ES-I3 (cell line): ENCODE results near the gene SLC36A3.

Experiments
- H3K36me3 ChIP-seq: 2 replicates; pipeline ENCODE4 v1.6.1; 2013; ENCODE audit warnings: mild to moderate bottlenecking, low read length, control low read depth, moderate library complexity; ENCODE audit not compliant: insufficient read depth
- H3K4me1 ChIP-seq: 2 replicates; pipeline ENCODE4 v1.6.1; 2013; ENCODE audit warnings: mild to moderate bottlenecking, control low read depth, low read length; ENCODE audit not compliant: insufficient read depth
- H3K9ac ChIP-seq: 2 replicates; pipeline ENCODE4 v1.6.1; 2013; ENCODE audit warnings: low read depth, mild to moderate bottlenecking, low read length, moderate library complexity
- H3K9me3 ChIP-seq: 2 replicates; pipeline ENCODE4 v1.6.1; 2013; ENCODE audit warnings: mild to moderate bottlenecking, low read length, moderate library complexity; ENCODE audit not compliant: control insufficient read depth, insufficient read depth

The SLC36A3 gene

DNA sequence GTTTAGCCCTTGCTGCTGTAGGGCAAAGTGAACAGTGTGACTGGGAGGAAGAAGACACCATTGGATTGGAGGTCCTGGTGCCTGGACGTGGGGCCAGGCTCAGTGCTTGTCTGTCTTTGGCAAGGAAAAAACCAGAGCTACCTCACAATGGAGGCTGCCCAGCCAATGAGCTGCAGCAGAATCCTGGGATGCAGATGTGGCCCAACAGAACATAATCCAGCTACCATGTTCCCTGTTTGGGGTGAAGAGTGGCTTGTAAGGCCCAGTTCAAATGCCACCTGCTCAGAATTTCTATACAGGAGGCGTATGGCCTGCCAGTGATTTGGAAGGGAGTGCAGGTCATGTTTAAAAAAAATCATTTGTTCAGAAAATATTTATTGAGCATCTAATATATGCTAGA is at the start of gene SLC36A3:
Gene SLC36A3 (minus strand): TSS at position 101 of the 400 bp plus-strand sequence. CDS start 412 bp downstream, outside the sequence.
- Histone ChIP-seq H3K4me1 (peaks cover under 1% of the 10 kb centered on the region; the same call in 1 of the 2 replicates), H3K9me3 (no peaks in the 10 kb centered on the region), H3K9ac (no peak within 1 kb of the TSS), H3K36me3 (no peaks in the 10 kb centered on the region)

- Histone ChIP-seq H3K36me3 (no peaks in the 10 kb centered on the region), H3K9me3 (no peaks in the 10 kb centered on the region), H3K9ac (no peak overlapping the region), H3K4me1 (no peaks in the 10 kb centered on the region)
Measured at GRCh38 chr5:151351671-151352070, 48.1 kb upstream of the SLC36A3 start.

DNA sequence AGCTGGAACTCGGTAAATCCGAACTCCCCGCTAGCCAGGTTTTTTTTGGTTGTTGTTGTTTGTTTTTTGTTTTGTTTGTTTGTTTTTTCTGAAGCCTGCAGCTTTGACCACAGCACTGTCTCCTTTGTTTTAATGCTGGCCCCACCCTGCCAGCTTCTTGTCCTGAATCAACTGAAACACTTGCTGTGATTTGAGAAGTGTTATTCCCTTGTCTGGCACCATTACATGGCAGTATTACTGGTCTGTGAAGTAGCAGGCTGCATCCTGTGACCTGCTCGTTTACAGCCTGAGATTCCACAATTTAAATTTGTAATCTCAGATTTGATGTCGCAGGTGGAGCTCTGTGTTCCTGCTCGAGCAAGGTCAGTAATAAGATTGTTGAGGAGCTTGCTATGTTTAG is 45.2 kb upstream of the SLC36A3 start:
- H3K9ac ChIP-seq: no peak overlapping the region

DNA sequence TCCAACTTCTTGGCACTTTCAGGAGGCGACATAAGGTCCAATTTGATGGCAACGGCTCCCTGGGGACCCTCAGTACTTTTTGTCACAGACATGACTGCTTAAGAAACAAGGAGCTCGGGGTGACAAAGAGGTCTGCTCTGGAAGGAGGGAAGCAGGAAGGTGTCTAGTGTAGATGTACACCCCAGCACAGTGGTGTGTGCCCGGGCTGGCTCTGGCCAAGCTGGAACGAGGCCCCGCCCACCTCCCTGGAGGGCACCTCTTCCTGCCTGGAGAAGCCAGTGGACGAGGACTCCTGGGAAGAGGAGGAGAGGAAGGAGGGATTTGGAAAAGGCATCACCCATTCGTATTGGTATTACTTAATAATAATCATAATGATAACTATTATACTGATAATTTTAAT is 43.8 kb upstream of the SLC36A3 start, which contains the start of gene SLC36A2:
Gene SLC36A2 (minus strand): TSS at position 191 of the 400 bp plus-strand sequence. CDS start 99 bp downstream, at position 92.
- no peak within 1 kb of the TSS for H3K9ac ChIP-seq
- no peaks in the 10 kb centered on the region for H3K4me1 ChIP-seq
- no peaks in the 10 kb centered on the region for H3K9me3 ChIP-seq
- H3K36me3 ChIP-seq: no peaks in the 10 kb centered on the region

More for the DNA sequence above, 45.2 kb upstream of the SLC36A3 start:
- Histone ChIP-seq H3K36me3 (no peaks in the 10 kb centered on the region), H3K9me3 (no peaks in the 10 kb centered on the region), H3K4me1 (no peaks in the 10 kb centered on the region)

GRCh38 chr5:151345808-151346478 is 42.4 kb upstream of the SLC36A3 start:
- no peaks in the 10 kb centered on the region for H3K9me3 ChIP-seq
- no peaks in the 10 kb centered on the region for H3K4me1 ChIP-seq
- H3K9ac ChIP-seq: no peak overlapping the region
- H3K36me3 ChIP-seq: no peaks in the 10 kb centered on the region

- Histone ChIP-seq H3K36me3 (no peaks in the 10 kb centered on the region), H3K4me1 (no peaks in the 10 kb centered on the region), H3K9me3 (no peaks in the 10 kb centered on the region), H3K9ac (no peak overlapping the region)
Measured at GRCh38 chr5:151345187-151345807, 41.7 kb upstream of the SLC36A3 start.

DNA sequence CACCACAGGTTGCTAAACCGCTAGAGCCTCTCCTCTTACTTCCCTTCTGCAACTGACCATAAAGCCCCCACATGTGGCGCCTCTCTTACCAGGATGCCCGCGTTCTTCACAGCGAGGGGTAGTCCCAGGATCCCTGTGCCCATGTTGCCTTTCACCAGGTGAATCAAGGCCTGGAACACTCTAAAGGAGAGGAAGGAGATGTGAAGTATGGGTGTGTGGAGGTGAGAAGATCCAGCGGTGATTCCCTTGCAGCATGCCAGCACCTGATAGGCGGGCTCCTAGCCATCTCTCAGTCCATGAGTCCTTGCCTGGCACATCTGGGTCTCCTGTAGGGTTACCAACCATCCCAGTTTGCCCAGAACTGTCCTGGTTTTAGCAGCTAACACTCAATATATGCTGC is 40.5 kb upstream of the SLC36A3 start:
- Histone ChIP-seq H3K4me1 (no peaks in the 10 kb centered on the region), H3K9ac (no peak overlapping the region), H3K9me3 (no peaks in the 10 kb centered on the region), H3K36me3 (no peaks in the 10 kb centered on the region)

DNA sequence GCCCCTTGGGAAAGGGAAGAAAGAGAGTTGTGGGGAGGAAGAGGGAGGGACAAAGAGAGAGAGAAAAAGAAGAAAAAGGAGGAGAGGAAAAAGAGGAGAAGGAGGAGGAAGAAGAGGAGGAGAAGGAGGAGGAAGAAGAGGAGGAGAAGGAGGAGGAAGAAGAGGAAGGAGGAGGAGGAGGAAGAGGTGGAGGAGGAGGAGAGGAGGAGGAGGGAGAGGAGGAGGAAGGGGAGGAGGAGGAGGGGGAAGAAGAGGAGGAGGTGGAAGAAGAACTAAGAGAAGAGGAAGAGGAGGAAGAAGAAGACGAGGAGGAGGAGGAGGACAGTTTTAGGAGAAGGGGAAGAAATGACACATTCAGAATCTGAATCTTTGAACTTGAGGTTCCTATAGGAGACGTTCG is 36.4 kb upstream of the SLC36A3 start:
- Histone ChIP-seq H3K4me1 (no peaks in the 10 kb centered on the region), H3K9me3 (no peaks in the 10 kb centered on the region), H3K36me3 (no peaks in the 10 kb centered on the region), H3K9ac (no peak overlapping the region)

DNA sequence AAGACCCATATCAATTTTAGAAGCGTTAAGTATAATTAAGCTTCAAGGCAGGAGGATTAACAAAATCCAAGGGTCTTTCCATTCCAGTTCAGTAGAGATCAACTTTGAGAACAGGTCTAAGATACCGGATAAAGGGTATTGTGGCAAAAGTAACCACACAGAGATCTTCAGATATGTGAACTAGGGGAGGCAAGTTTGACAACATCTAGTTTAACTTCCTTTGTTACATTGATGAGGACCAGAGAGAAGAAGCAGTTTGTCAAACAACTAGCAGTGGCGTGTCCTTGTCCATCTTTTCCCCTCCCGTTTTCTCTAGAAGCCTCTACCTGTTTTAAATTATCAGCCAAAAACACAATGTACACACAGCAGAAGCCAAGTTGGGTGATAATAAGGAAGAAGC is 35.2 kb upstream of the SLC36A3 start:
- Histone ChIP-seq H3K9me3 (no peaks in the 10 kb centered on the region), H3K36me3 (no peaks in the 10 kb centered on the region), H3K9ac (no peak overlapping the region), H3K4me1 (no peaks in the 10 kb centered on the region)

- no peak overlapping the region for H3K9ac ChIP-seq
- H3K4me1 ChIP-seq: no peaks in the 10 kb centered on the region
- H3K9me3 ChIP-seq: no peaks in the 10 kb centered on the region
Measured at GRCh38 chr5:151332857-151333256, 29.3 kb upstream of the SLC36A3 start.

DNA sequence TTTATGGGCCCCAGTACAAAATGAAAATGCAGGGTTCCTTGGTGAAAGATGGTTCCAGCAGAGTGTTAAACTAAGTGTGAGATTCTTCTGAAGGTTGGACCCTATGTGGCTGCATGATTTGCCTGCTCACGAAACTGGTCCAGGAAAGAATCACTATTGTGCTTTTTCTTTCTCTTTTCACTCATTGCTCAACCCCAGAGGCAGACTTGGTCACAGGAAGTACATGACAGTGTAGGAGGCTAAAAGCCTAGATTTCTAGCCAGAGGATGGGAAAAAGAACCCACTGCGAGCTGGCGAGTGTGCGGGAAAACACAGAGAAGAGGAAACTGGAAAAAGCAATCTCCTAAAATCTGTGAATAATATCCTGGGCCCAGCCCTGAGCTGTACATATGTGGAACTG is 25.2 kb upstream of the SLC36A3 start:
- H3K36me3 ChIP-seq: no peaks in the 10 kb centered on the region
- no peak overlapping the region for H3K9ac ChIP-seq
- no peaks in the 10 kb centered on the region for H3K9me3 ChIP-seq
- H3K4me1 ChIP-seq: no peaks in the 10 kb centered on the region

More at GRCh38 chr5:151332857-151333256, 29.3 kb upstream of the SLC36A3 start:
- H3K36me3 ChIP-seq: no peaks in the 10 kb centered on the region

GRCh38 chr5:151327585-151327984 is 24.0 kb upstream of the SLC36A3 start:
- H3K9me3 ChIP-seq: no peaks in the 10 kb centered on the region
- H3K9ac ChIP-seq: no peak overlapping the region
- H3K36me3 ChIP-seq: no peaks in the 10 kb centered on the region
- H3K4me1 ChIP-seq: no peaks in the 10 kb centered on the region

DNA sequence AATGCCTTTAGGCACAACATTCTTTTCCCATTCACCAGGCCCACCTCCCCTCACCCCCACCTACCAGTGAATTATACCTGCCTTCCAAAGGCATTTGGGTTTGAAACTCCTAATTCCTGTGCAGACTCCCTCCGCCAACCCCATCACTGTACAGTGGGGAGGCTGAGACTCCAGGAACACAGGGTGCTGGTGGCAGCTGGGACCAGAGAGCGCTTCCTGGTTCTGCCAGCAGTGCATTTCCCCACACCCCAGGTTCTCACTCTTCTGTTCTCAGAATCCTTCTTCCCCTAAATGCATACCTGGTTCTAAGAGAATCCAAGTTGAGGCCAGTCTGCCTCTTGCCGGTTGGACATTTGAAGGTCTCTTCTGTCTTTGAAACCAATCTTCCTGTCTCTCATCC is 22.7 kb upstream of the SLC36A3 start:
- no peaks in the 10 kb centered on the region for H3K36me3 ChIP-seq
- no peak overlapping the region for H3K9ac ChIP-seq
- no peaks in the 10 kb centered on the region for H3K4me1 ChIP-seq
- no peaks in the 10 kb centered on the region for H3K9me3 ChIP-seq

- H3K9me3 ChIP-seq: no peaks in the 10 kb centered on the region
- H3K9ac ChIP-seq: no peak overlapping the region
- H3K4me1 ChIP-seq: peaks cover 5% of the 10 kb centered on the region; the same call in 1 of the 2 replicates
- no peaks in the 10 kb centered on the region for H3K36me3 ChIP-seq
Measured at GRCh38 chr5:151320481-151320880, 16.9 kb upstream of the SLC36A3 start.
